BE2C (cell line): ENCODE measurements around the gene MAP1LC3B2.

Experiments used
- DNase-seq: peaks from one replicate; pipeline ENCODE4 v3.0.0-alpha.2; 2020
- H3K27me3 ChIP-seq: fragments of 250-450 bp; sonication (Bioruptor Pico); 2 replicates; pipeline ENCODE4 v1.5.1; 2020; ENCODE audit warnings: mild to moderate bottlenecking
- H3K36me3 ChIP-seq: fragments of 250-450 bp; sonication (Bioruptor Pico); 2 replicates; pipeline ENCODE4 v1.5.1; 2020; ENCODE audit warnings: mild to moderate bottlenecking
- H3K4me1 ChIP-seq: fragments of 250-450 bp; sonication (Bioruptor Pico); 2 replicates; pipeline ENCODE4 v1.5.1; 2020
- H3K4me3 ChIP-seq: 2 replicates; pipeline ENCODE4 v1.5.1; 2011; ENCODE audit warnings: low read depth, low read length
- H3K9me3 ChIP-seq: fragments of 250-450 bp; sonication (Bioruptor Pico); 2 replicates; pipeline ENCODE4 v1.5.1; 2020
- TF ChIP-seq, protein P1 (sequence below): IDR thresholded peaks from 2 replicates; pipeline ENCODE4 v1.5.1; 2012; ENCODE audit warnings: mild to moderate bottlenecking, low read depth, low read length

Gene MAP1LC3B2

DNA sequence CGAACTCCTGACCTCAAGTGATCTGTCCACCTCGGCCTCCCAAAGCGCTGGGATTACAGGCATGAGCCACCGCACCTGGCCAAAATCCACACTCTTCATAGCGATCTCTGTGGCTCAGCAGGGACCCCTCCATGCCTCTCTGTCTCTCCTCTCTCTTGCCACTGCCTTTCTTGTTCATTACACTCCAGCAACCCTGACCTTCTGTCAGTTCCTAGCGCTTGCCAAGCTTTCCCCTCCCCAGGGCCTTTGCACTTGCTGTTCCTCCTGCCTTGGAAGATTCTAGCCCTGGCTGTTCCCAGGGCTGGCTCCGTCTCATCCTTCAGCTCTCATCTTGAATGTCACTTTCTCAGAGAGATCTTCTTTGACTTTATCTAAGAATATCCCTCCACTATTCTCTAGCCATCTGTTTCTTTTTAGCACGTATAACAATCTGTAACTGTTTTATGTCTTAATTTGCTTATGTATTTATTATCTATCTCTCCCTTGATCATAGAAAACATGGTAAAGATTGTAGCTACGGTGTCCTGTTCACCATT is 38.9 kb upstream of the MAP1LC3B2 start:
- no peaks in the 10 kb centered on the region; the same call in 1 of the 2 replicates for H3K9me3 ChIP-seq
- H3K4me3 ChIP-seq: no peak overlapping the region
- DNase-seq: no peak
- H3K36me3 ChIP-seq: no peaks in the 10 kb centered on the region
- H3K4me1 ChIP-seq: peaks cover 3% of the 10 kb centered on the region
- TF ChIP-seq, protein P1, sequence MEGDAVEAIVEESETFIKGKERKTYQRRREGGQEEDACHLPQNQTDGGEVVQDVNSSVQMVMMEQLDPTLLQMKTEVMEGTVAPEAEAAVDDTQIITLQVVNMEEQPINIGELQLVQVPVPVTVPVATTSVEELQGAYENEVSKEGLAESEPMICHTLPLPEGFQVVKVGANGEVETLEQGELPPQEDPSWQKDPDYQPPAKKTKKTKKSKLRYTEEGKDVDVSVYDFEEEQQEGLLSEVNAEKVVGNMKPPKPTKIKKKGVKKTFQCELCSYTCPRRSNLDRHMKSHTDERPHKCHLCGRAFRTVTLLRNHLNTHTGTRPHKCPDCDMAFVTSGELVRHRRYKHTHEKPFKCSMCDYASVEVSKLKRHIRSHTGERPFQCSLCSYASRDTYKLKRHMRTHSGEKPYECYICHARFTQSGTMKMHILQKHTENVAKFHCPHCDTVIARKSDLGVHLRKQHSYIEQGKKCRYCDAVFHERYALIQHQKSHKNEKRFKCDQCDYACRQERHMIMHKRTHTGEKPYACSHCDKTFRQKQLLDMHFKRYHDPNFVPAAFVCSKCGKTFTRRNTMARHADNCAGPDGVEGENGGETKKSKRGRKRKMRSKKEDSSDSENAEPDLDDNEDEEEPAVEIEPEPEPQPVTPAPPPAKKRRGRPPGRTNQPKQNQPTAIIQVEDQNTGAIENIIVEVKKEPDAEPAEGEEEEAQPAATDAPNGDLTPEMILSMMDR: no peak
- H3K27me3 ChIP-seq: no peaks in the 10 kb centered on the region

DNA sequence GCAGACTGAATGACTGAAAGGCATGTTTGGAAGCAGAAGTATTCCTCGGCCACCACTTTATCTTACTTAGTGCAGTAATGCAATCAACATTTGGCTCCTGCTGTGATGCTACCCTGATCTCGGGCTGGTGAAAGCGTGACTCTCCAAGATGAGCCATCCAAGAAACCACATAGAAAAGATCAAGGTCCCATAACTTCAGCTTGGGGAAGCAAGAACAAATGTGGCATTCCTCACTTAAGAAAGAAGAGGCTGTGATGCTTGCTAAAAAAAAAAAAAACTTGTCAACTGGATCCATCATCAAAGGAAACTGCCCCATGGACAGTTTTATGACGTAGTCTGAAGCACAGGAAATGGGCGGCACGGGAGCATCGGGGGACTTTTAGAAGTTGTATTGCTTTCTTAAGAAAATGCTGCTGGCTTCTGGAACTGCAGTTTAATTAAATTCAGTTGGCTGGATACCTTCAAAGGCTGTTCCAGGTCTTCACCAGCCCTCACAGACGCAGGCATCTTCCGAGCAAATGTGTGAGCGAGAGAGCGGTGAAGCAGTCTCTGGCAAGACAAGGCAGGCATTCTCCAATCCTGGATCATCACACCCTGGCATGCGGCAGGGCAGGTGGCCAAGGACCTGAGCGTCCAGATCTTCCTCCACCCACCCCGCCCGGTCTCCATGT is 38.2 kb upstream of the MAP1LC3B2 start:
- H3K9me3 ChIP-seq: no peaks in the 10 kb centered on the region; the same call in 1 of the 2 replicates
- no peaks in the 10 kb centered on the region for H3K36me3 ChIP-seq
- no peaks in the 10 kb centered on the region for H3K27me3 ChIP-seq
- peaks cover 3% of the 10 kb centered on the region for H3K4me1 ChIP-seq
- TF ChIP-seq, protein P1: no peak
- H3K4me3 ChIP-seq: no peak overlapping the region
- no peak for DNase-seq

DNA sequence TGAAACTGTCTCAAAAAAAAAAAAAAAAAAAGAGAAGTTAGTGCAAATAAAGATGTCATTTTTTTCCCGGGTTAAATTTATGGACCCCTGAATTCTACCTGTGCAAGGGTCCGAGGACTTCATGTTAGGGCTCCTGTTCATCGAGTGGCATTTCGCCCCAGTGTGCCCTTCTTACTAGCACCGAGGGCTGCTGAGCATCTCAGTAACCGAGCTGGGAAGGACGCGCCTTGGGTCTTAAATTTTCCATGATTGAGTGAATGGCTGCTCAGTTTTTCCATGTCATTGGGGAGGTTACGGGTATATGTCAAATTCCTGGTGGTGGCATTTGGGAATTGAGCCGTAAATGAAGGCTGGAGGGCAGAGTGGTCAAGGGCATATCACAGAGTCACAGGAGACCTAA is 34.9 kb upstream of the MAP1LC3B2 start:
- Histone ChIP-seq H3K27me3 (no peaks in the 10 kb centered on the region), H3K36me3 (no peaks in the 10 kb centered on the region), H3K4me3 (no peak overlapping the region), H3K9me3 (no peaks in the 10 kb centered on the region; the same call in 1 of the 2 replicates), H3K4me1 (peaks cover 3% of the 10 kb centered on the region)
- TF ChIP-seq, protein P1: no peak
- no peak for DNase-seq

DNA sequence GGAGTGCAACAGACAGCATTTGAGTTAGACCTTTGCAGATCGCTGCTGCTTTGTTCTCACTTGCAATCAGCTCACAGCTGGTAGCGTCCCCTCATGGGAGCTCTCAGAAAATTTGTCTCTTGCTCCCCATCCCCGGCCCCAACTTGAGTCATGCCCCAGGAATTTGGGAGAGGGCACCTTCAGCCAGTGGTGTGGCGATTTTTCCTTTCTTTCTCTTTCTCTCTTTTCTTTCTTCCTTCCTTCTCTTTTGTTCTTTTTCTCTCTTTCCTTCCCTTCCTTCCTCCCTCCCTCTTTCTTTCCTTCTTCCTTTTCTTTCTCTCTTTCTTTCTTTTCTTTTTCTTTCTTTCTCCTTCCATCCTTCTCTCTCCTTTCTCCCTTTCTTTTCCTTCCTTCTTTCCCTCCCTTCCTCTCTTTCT is 34.2 kb upstream of the MAP1LC3B2 start:
- peaks cover 3% of the 10 kb centered on the region for H3K4me1 ChIP-seq
- TF ChIP-seq, protein P1: no peak
- H3K9me3 ChIP-seq: no peaks in the 10 kb centered on the region; the same call in 1 of the 2 replicates
- H3K27me3 ChIP-seq: no peaks in the 10 kb centered on the region
- H3K4me3 ChIP-seq: no peak overlapping the region
- no peaks in the 10 kb centered on the region for H3K36me3 ChIP-seq
- no peak for DNase-seq

DNA sequence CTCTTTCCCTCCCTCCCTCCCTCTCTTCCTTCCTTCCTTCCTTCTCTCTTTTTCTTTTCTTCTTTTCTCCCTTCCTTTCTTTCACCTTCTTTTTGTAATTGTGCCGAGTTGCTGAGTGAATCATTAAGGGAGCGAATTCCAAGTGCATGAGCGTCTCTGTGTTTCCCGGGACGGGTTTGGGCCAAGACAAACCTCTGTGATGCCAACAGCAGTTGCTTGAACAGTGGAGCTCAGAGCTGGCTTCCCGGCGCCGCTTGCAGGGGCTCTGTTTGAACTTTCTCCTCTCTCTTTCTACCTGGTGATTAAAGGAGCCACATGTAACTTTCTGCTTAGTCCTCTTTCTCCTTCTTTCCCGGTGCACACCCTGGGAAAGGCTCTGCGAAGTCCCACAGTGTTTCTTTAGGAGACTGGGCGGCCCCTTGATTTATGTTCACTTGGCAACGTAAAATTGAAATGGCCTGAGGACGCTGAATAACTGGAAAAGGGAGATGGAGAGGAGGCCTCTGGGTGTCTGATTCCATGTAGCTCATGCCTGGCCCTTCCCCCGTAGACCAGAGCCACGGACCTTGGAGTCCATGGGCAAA is 33.7 kb upstream of the MAP1LC3B2 start:
- Histone ChIP-seq H3K9me3 (no peaks in the 10 kb centered on the region; the same call in 1 of the 2 replicates), H3K4me1 (peaks cover 3% of the 10 kb centered on the region), H3K4me3 (no peak overlapping the region), H3K27me3 (no peaks in the 10 kb centered on the region), H3K36me3 (no peaks in the 10 kb centered on the region)
- TF ChIP-seq, protein P1: no peak
- no peak for DNase-seq

DNA sequence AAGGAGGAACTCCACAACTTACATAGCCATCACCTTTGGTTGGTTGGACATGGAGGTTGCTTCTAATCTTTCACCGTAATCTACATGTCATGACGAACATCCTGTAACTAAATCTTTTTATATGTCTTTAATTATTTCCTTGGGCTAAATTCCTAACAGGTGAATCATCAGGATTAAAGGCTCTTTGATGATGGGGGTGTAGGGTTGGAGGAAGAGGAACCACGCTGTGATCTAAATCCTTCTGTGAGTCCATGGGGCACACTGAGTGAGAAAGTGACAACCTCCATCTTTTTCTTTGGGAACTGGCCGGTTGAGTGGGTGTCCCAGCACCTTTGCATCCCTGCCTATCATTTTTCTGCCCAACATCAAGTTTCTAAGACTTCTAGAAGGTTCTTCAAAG is 31.1 kb upstream of the MAP1LC3B2 start:
- H3K4me3 ChIP-seq: no peak overlapping the region

More for the DNA sequence above, 31.1 kb upstream of the MAP1LC3B2 start:
- DNase-seq: no peak
- H3K9me3 ChIP-seq: no peaks in the 10 kb centered on the region
- H3K4me1 ChIP-seq: peaks cover 4% of the 10 kb centered on the region
- no peaks in the 10 kb centered on the region for H3K27me3 ChIP-seq
- H3K36me3 ChIP-seq: no peaks in the 10 kb centered on the region
- TF ChIP-seq, protein P1: no peak
